Neural progenitor cell (in vitro differentiated cells): ENCODE measurements around the gene KIRREL3. TPM values are rescaled to one million over a fixed set of nuclear protein-coding genes. Genes with fewer than 3 reads are reported as not detected.
A peak's percentile ranks its signal among the peaks of the same experiment; 100 is the strongest.

Source experiments
- DNase-seq: peaks from one replicate; pipeline ENCODE4 v3.0.0-alpha.2; 2016; ENCODE audit warnings: low spot score
- H2AFZ ChIP-seq: fragments of 200-600 bp; sonication (generic); replicated peaks from 2 replicates; pipeline ENCODE4 v1.6.1; 2016; ENCODE audit warnings: antibody characterized with exemption
- H3F3A ChIP-seq: fragments of 200-600 bp; sonication (generic); 2 replicates; pipeline ENCODE4 v1.6.1; 2016; ENCODE audit warnings: antibody characterized with exemption, low read depth
- H3K27ac ChIP-seq: fragments of 200-600 bp; sonication (generic); 2 replicates; pipeline ENCODE4 v1.5.1; 2016; ENCODE audit warnings: mild to moderate bottlenecking
- H3K27me3 ChIP-seq: fragments of 200-600 bp; sonication (generic); 2 replicates; pipeline ENCODE4 v1.6.1; 2016; ENCODE audit warnings: mild to moderate bottlenecking, moderate library complexity
- H3K36me3 ChIP-seq: fragments of 200-600 bp; sonication (generic); 2 replicates; pipeline ENCODE4 v1.5.1; 2016
- H3K4me1 ChIP-seq: fragments of 200-600 bp; sonication (generic); 2 replicates; pipeline ENCODE4 v1.6.1; 2016; ENCODE audit warnings: mixed run types
- H3K4me2 ChIP-seq: fragments of 200-600 bp; sonication (generic); 2 replicates; pipeline ENCODE4 v1.6.1; 2016
- H3K4me3 ChIP-seq: fragments of 200-600 bp; sonication (generic); 2 replicates; pipeline ENCODE4 v1.5.1; 2016
- H3K79me2 ChIP-seq: fragments of 200-600 bp; sonication (generic); 2 replicates; pipeline ENCODE4 v1.6.1; 2016; ENCODE audit warnings: low read depth
- H3K9ac ChIP-seq: fragments of 200-600 bp; sonication (generic); 2 replicates; pipeline ENCODE4 v1.6.1; 2016
- H3K9me3 ChIP-seq: fragments of 200-600 bp; sonication (generic); 2 replicates; pipeline ENCODE4 v1.5.1; 2016; ENCODE audit warnings: low read depth
- H4K20me1 ChIP-seq: fragments of 200-600 bp; sonication (generic); 2 replicates; pipeline ENCODE4 v1.6.1; 2016; ENCODE audit warnings: low read depth
- H3K27ac Mint-ChIP-seq: 3 replicates; pipeline ENCODE4 v1.8.0; 2021; ENCODE audit warnings: mixed read lengths
- H3K27me3 Mint-ChIP-seq: 2 replicates; pipeline ENCODE4 v1.8.0; 2022; ENCODE audit warnings: low read depth, mild to moderate bottlenecking, inconsistent platforms, moderate library complexity, mixed read lengths; ENCODE audit not compliant: insufficient read depth
- H3K36me3 Mint-ChIP-seq: 3 replicates; pipeline ENCODE4 v1.8.0; 2021; ENCODE audit warnings: mixed read lengths
- H3K4me1 Mint-ChIP-seq: 3 replicates; pipeline ENCODE4 v1.8.0; 2021; ENCODE audit warnings: mixed read lengths
- H3K4me3 Mint-ChIP-seq: 3 replicates; pipeline ENCODE4 v1.8.0; 2021; ENCODE audit warnings: mild to moderate bottlenecking, moderate library complexity, mixed read lengths
- H3K9me3 Mint-ChIP-seq: 3 replicates; pipeline ENCODE4 v1.8.0; 2020; ENCODE audit warnings: mixed read lengths
- EZH2 ChIP-seq: fragments of 200-600 bp; sonication (generic); IDR thresholded peaks from 2 replicates; pipeline ENCODE4 v1.6.1; 2017; ENCODE audit warnings: antibody characterized with exemption, mild to moderate bottlenecking, moderate library complexity
- EZH2phosphoT487 ChIP-seq: fragments of 200-600 bp; sonication (generic); IDR thresholded peaks from 2 replicates; pipeline ENCODE4 v1.6.1; 2017; ENCODE audit warnings: antibody characterized with exemption
- total RNA-seq: library from RNA; depleted of rRNA; stranded (reverse); fragments of >200 nt; gene quantifications from 2 replicates; pipeline ENCODE4 v1.2.3, GENCODE V29; 2015; ENCODE audit warnings: low replicate concordance
- TF ChIP-seq, protein P1 (sequence below): fragments of 200-600 bp; sonication (generic); IDR thresholded peaks from 2 replicates; pipeline ENCODE4 v1.5.1; 2017; ENCODE audit warnings: antibody characterized with exemption, mild to moderate bottlenecking

KIRREL3 gene
- total RNA-seq, 1 donor from 2014 or later: 1.1 TPM

- DNase-seq: no peak
- H3K79me2 ChIP-seq: no peaks in the 10 kb centered on the region
Measured at GRCh38 chr11:126485986-126486635, 514.5 kb downstream of the KIRREL3 start.

DNA sequence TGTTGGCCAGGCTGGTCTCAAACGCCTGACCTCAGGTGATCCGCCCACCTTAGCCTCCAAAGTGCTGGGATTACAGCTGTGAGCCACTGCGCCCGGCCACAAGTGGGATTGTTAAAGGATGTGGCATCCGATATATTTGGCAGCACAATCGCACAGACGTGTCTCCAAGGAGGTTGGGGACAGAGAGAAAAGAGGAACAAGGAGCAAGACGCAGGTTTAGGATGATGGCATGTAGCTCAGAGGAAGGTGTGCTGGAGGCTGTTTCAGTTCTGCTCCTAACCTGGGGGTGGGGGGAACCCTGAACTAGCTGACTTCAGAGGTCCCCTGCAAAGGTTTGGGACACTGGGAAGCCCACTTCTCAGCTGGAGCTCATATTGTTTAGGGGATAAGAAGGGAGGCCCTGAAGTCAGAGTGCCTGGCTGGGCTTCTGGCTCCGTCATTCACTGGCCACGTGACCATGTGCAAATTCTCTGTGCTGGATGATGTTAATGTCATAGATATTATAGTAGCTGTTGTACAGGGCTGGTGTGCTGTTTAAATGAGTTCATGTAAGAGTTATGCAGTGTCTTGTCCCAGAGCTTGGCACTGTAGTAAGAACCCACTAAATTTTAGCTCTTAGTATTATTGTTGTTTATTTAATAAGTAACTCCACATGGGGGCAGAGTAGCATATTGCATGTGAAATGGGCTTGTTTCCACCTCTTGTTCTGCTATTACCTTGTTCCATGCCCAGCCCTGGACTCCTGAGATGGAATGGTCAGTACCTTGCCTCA is 515.4 kb downstream of the KIRREL3 start:
- no peak for DNase-seq
- peak overlapping the region; percentile 75 for H3K27ac Mint-ChIP-seq
- H3K36me3 ChIP-seq: no peaks in the 10 kb centered on the region
- H3K4me2 ChIP-seq: no peak overlapping the region
- no peaks in the 10 kb centered on the region for H3K9me3 ChIP-seq
- no peak overlapping the region for H3K9ac ChIP-seq
- H3F3A ChIP-seq: peaks cover 14% of the 10 kb centered on the region
- no peaks in the 10 kb centered on the region for H3K27me3 ChIP-seq
- H3K27me3 Mint-ChIP-seq: peaks cover 4% of the 10 kb centered on the region
- no peak overlapping the region for H2AFZ ChIP-seq
- H3K27ac ChIP-seq: no peak overlapping the region
- TF ChIP-seq EZH2phosphoT487 (no peak), EZH2 (no peak)
- TF ChIP-seq, protein P1, sequence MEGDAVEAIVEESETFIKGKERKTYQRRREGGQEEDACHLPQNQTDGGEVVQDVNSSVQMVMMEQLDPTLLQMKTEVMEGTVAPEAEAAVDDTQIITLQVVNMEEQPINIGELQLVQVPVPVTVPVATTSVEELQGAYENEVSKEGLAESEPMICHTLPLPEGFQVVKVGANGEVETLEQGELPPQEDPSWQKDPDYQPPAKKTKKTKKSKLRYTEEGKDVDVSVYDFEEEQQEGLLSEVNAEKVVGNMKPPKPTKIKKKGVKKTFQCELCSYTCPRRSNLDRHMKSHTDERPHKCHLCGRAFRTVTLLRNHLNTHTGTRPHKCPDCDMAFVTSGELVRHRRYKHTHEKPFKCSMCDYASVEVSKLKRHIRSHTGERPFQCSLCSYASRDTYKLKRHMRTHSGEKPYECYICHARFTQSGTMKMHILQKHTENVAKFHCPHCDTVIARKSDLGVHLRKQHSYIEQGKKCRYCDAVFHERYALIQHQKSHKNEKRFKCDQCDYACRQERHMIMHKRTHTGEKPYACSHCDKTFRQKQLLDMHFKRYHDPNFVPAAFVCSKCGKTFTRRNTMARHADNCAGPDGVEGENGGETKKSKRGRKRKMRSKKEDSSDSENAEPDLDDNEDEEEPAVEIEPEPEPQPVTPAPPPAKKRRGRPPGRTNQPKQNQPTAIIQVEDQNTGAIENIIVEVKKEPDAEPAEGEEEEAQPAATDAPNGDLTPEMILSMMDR: peak; percentile 8
- H3K9me3 Mint-ChIP-seq: no peaks in the 10 kb centered on the region
- no peak overlapping the region for H3K4me3 Mint-ChIP-seq
- no peak overlapping the region for H3K4me3 ChIP-seq
- H4K20me1 ChIP-seq: no peaks in the 10 kb centered on the region
- no peaks in the 10 kb centered on the region for H3K79me2 ChIP-seq
- peaks cover 56% of the 10 kb centered on the region for H3K4me1 Mint-ChIP-seq
- H3K4me1 ChIP-seq: peaks cover 56% of the 10 kb centered on the region
- H3K36me3 Mint-ChIP-seq: no peaks in the 10 kb centered on the region

More at GRCh38 chr11:126485986-126486635, 514.5 kb downstream of the KIRREL3 start:
- Histone ChIP-seq H3K4me3 (no peak overlapping the region), H3K9ac (no peak overlapping the region), H4K20me1 (no peaks in the 10 kb centered on the region), H3K36me3 (no peaks in the 10 kb centered on the region), H3K27ac (no peak overlapping the region), H3K9me3 (no peaks in the 10 kb centered on the region), H3K4me1 (peaks cover 53% of the 10 kb centered on the region), H3K4me2 (no peak overlapping the region), H2AFZ (no peak overlapping the region), H3K27me3 (no peaks in the 10 kb centered on the region), H3F3A (peaks cover 14% of the 10 kb centered on the region)
- Mint-ChIP-seq H3K9me3 (no peaks in the 10 kb centered on the region), H3K36me3 (no peaks in the 10 kb centered on the region), H3K4me3 (no peak overlapping the region), H3K4me1 (peaks cover 56% of the 10 kb centered on the region), H3K27ac (peak overlapping the region; percentile 10), H3K27me3 (peaks cover 6% of the 10 kb centered on the region)
- no peak for TF ChIP-seq EZH2phosphoT487
- TF ChIP-seq EZH2: no peak
- TF ChIP-seq, protein P1: no peak

- no peaks in the 10 kb centered on the region for H3K27me3 ChIP-seq
- no peaks in the 10 kb centered on the region for H4K20me1 ChIP-seq
- no peak overlapping the region for H3K4me3 Mint-ChIP-seq
- H3K79me2 ChIP-seq: no peaks in the 10 kb centered on the region
- H2AFZ ChIP-seq: no peak overlapping the region
- peaks cover 57% of the 10 kb centered on the region for H3K4me1 Mint-ChIP-seq
- no peaks in the 10 kb centered on the region for H3K9me3 ChIP-seq
- no peak overlapping the region for H3K27ac Mint-ChIP-seq
- H3K9ac ChIP-seq: no peak overlapping the region
- H3K27ac ChIP-seq: no peak overlapping the region
- peaks cover 56% of the 10 kb centered on the region for H3K4me1 ChIP-seq
- peaks cover 14% of the 10 kb centered on the region for H3F3A ChIP-seq
- no peaks in the 10 kb centered on the region for H3K9me3 Mint-ChIP-seq
- H3K4me2 ChIP-seq: no peak overlapping the region
- DNase-seq: no peak
- no peak overlapping the region for H3K4me3 ChIP-seq
- no peaks in the 10 kb centered on the region for H3K36me3 Mint-ChIP-seq
- TF ChIP-seq EZH2phosphoT487 (no peak), EZH2 (no peak)
- TF ChIP-seq, protein P1: no peak
- H3K27me3 Mint-ChIP-seq: peaks cover 4% of the 10 kb centered on the region
- H3K36me3 ChIP-seq: no peaks in the 10 kb centered on the region
Measured at GRCh38 chr11:126484266-126484665, 516.3 kb downstream of the KIRREL3 start.
